Progenitor cell of endocrine pancreas (in vitro differentiated cells): Measurements from ENCODE around the gene GNGT2. TPM values are rescaled to one million over a fixed set of nuclear protein-coding genes. Genes with fewer than 3 reads are reported as not detected.
"Not testable (repeated sequence)": the region's sequence is repeated elsewhere in the genome, so short reads cannot be mapped to it uniquely, and the experiment has no call there.

Experiments used
- DNase-seq: peaks from one replicate; pipeline ENCODE4 v3.0.0; 2021; ENCODE audit warnings: low spot score; ENCODE audit not compliant: unreplicated experiment
- H3K27ac Mint-ChIP-seq: 2 replicates; pipeline ENCODE4 v1.8.0; 2021; ENCODE audit warnings: mild to moderate bottlenecking, moderate library complexity, mixed read lengths
- H3K27me3 Mint-ChIP-seq: 2 replicates; pipeline ENCODE4 v1.8.0; 2021; ENCODE audit warnings: mixed read lengths
- H3K36me3 Mint-ChIP-seq: 2 replicates; pipeline ENCODE4 v1.8.0; 2022; ENCODE audit warnings: mixed read lengths; ENCODE audit not compliant: insufficient read depth
- H3K4me1 Mint-ChIP-seq: 2 replicates; pipeline ENCODE4 v1.8.0; 2021; ENCODE audit warnings: low read depth, mixed read lengths
- H3K4me3 Mint-ChIP-seq: 2 replicates; pipeline ENCODE4 v1.8.0; 2021; ENCODE audit warnings: low read depth, mild to moderate bottlenecking, moderate library complexity, mixed read lengths
- H3K9me3 Mint-ChIP-seq: 2 replicates; pipeline ENCODE4 v1.8.0; 2021; ENCODE audit warnings: low read depth, mixed read lengths
- total RNA-seq: library from RNA; stranded (reverse); gene quantifications from 2 replicates; pipeline ENCODE4 v1.2.1, GENCODE V29; 2021
- TF ChIP-seq, protein P1 (sequence below): fragments of 200-600 bp; sonication (generic); IDR thresholded peaks from one replicate; pipeline ENCODE4 v1.5.0; 2021; ENCODE audit warnings: antibody characterized with exemption, mild to moderate bottlenecking; ENCODE audit not compliant: unreplicated experiment

Gene GNGT2
- total RNA-seq, 1 donor from 2014 or later, result not detected

DNA sequence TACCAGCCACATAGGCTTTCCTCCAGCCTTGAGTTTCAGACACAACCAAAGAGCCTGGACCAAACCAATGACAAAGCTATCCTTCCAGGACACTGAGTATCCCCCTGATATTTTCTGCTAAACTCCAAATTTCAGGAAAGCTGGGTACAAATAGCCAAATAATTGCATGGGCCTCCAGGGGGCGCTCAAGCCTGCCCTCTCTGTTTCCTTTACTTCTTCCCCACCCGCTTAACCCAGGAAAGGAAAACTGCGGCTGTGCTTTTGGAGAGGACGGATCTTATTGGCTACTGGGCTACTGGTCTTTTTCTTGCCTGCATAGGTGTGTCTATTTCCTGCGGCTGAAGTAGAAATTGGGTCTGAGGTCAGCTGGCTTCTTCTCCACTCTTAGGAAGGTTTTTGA lies 30.1 kb downstream of the GNGT2 start:
- TF ChIP-seq, protein P1, sequence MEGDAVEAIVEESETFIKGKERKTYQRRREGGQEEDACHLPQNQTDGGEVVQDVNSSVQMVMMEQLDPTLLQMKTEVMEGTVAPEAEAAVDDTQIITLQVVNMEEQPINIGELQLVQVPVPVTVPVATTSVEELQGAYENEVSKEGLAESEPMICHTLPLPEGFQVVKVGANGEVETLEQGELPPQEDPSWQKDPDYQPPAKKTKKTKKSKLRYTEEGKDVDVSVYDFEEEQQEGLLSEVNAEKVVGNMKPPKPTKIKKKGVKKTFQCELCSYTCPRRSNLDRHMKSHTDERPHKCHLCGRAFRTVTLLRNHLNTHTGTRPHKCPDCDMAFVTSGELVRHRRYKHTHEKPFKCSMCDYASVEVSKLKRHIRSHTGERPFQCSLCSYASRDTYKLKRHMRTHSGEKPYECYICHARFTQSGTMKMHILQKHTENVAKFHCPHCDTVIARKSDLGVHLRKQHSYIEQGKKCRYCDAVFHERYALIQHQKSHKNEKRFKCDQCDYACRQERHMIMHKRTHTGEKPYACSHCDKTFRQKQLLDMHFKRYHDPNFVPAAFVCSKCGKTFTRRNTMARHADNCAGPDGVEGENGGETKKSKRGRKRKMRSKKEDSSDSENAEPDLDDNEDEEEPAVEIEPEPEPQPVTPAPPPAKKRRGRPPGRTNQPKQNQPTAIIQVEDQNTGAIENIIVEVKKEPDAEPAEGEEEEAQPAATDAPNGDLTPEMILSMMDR, result peak; percentile 64
- Mint-ChIP-seq H3K36me3 (peaks cover 3% of the 10 kb centered on the region), H3K4me1 (no peaks in the 10 kb centered on the region), H3K27ac (no peak overlapping the region), H3K27me3 (peaks cover 5% of the 10 kb centered on the region), H3K4me3 (no peak overlapping the region), H3K9me3 (peaks cover 19% of the 10 kb centered on the region)
- no peak for DNase-seq

DNA sequence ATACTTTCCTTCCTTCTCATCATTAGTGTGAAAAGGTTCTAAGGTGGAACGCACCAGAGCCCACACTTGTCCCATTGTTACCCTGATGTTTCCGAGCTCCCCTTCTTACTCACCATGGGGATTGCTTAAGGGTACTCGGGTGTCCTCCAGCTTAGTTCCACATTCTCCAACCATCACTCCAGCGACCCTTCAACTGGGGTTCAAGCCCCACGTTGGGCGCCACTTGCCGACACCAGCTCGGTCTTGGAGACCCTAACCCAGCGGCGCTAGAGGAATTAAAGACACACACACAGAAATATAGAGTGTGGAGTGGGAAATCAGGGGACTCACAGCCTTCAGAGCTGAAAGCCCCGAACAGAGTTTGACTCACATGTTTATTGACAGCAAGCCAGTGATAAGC lies 34.4 kb downstream of the GNGT2 start:
- peaks cover 25% of the 10 kb centered on the region for H3K9me3 Mint-ChIP-seq

DNA sequence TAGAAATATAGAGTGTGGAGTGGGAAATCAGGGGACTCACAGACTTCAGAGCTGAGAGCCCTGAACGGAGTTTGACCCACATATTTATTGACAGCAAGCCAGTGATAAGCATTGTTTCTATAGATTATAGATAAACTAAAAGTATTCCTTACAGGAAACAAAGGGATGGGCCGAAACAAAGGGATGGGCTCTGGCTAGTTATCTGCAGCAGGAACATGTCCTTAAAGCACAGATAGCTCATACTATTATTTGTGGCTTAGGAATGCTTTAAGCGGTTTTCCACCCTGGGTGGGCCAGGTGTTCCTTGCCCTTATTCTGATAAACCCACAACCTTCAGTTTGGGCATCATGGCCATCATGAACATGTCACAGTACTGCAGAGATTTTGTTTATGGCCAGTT lies 39.7 kb downstream of the GNGT2 start:
- not testable (repeated sequence) for H3K4me1 Mint-ChIP-seq, H3K4me3 Mint-ChIP-seq, DNase-seq, H3K36me3 Mint-ChIP-seq, H3K27ac Mint-ChIP-seq
- H3K9me3 Mint-ChIP-seq, result peaks cover 17% of the 10 kb centered on the region
- H3K27me3 Mint-ChIP-seq, result peaks cover 28% of the 10 kb centered on the region

More for the DNA sequence above, 34.4 kb downstream of the GNGT2 start:
- DNase-seq, H3K27me3 Mint-ChIP-seq, H3K36me3 Mint-ChIP-seq, H3K4me3 Mint-ChIP-seq, H3K27ac Mint-ChIP-seq, H3K4me1 Mint-ChIP-seq: not testable (repeated sequence)

DNA sequence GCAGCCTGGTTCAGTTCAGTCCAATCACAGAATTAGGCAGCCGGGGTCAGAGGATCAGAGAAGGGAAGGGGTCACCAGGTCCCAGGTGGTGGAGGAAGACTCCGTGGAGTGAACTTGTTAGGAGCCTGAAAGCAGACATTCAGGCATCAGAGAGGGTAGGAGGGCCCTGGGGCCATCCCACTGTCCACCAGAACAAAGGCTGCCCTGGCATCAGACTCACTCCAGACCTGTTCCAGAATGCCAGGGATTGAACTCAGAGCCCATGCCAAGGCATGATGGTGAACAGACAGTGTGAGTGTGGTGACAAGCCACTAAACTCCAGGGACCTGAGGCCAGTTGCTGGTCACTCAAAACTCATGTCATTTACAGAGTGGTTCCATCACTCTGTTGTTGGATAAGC lies 40.2 kb downstream of the GNGT2 start:
- H3K9me3 Mint-ChIP-seq, result peaks cover 14% of the 10 kb centered on the region
- peaks cover 31% of the 10 kb centered on the region for H3K27me3 Mint-ChIP-seq
- no peak overlapping the region for H3K4me3 Mint-ChIP-seq
- no peaks in the 10 kb centered on the region for H3K36me3 Mint-ChIP-seq
- H3K4me1 Mint-ChIP-seq, result no peaks in the 10 kb centered on the region
- no peak overlapping the region for H3K27ac Mint-ChIP-seq
- TF ChIP-seq, protein P1, result no peak
- DNase-seq, result no peak

DNA sequence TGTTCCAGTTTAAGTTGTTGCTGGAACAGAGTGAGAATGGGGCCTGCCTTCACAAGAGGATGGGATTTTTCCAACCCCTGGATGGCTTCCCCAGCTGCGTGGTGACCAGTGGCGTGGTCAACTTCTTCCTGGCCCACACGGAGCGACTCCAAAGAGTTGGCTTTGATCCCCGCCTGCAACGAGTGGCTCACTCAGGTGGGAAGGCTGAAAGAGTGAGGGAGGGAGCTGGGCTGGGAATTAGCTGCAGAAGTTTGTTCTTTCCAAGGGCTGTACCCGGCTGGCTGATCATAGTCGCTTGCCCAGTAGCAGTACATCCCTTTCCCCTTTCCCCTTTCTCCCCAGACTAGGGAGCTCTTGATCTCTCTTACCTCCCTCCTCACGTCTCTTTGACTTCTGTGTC lies 41.7 kb downstream of the GNGT2 start:
- Mint-ChIP-seq H3K9me3 (peaks cover 8% of the 10 kb centered on the region), H3K36me3 (no peaks in the 10 kb centered on the region), H3K4me1 (no peaks in the 10 kb centered on the region), H3K27ac (no peak overlapping the region), H3K4me3 (no peak overlapping the region), H3K27me3 (peaks cover 31% of the 10 kb centered on the region)
- TF ChIP-seq, protein P1, result no peak
- DNase-seq, result no peak

DNA sequence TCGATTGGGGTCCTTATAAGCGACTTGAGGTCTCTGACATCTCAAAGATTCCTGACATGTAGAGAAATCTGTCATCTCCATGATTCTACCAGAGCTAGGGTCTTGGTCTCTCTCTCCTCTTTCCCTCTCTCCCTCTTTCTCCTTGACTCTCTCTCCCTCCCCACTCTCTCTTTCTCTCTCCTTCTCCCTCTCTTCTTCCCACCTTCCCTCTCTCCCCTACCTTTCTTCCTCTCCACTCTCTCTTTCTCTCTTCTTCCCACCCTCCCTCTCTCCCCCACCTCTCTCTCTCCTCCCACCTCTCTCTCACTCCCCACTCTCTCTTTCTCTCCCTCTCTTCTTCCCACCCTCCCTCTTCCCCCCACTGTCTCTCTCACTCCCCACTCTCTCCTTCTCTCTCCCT lies 45.2 kb downstream of the GNGT2 start:
- H3K36me3 Mint-ChIP-seq, result no peaks in the 10 kb centered on the region
- DNase-seq, result no peak
- H3K27me3 Mint-ChIP-seq, result peaks cover 31% of the 10 kb centered on the region
- TF ChIP-seq, protein P1, result no peak
- no peak overlapping the region for H3K4me3 Mint-ChIP-seq
- H3K9me3 Mint-ChIP-seq, result no peaks in the 10 kb centered on the region
- H3K27ac Mint-ChIP-seq, result no peak overlapping the region
- no peaks in the 10 kb centered on the region for H3K4me1 Mint-ChIP-seq
